CD4-positive, alpha-beta T cell treated with Interleukin-17A for 1 hour (primary cell): ENCODE measurements around the gene ACKR1.

ENCODE experiments used
- DNase-seq: peaks from one replicate; pipeline ENCODE4 v3.0.0-alpha.2; 2020

Gene ACKR1

DNA sequence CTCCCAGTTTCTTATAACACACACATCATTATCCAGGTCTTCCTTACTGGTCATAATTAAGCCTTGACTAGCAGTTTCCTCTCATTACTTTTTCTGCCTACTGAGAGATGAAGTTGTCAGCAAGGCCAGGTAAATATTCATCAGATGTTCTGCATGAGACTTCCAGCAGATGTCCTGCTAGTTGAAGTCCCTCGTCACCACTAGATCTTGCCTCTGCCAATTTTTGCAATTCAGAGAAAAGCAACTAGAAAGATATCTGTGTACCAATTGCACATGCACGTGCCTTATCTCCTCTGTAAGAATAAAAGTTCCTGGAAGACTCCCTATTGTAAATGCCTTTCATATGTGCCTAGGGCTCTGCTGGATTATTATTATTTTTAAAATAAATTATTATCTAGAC, 18.3 kb downstream of the ACKR1 start:
- no peak for DNase-seq

DNA sequence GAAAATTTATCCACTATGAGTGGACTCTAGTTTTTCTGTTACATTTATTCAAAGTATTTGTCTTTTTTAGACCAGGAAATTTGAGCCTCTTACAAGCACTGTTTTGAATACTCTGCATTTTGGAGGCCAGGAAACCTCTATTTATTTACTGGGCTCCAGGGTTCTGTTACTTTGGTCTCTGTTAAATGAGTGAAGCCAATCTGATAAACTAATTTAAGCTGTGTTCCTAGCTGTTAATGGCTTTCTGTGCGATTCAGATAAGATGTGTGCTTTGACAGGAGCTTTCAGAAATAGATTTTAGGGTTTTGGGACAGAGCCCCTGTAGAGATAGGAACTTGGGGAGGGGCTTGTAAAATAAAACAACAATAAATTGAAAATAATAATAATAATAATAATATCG, 23.9 kb downstream of the ACKR1 start:
- no peak for DNase-seq

DNA sequence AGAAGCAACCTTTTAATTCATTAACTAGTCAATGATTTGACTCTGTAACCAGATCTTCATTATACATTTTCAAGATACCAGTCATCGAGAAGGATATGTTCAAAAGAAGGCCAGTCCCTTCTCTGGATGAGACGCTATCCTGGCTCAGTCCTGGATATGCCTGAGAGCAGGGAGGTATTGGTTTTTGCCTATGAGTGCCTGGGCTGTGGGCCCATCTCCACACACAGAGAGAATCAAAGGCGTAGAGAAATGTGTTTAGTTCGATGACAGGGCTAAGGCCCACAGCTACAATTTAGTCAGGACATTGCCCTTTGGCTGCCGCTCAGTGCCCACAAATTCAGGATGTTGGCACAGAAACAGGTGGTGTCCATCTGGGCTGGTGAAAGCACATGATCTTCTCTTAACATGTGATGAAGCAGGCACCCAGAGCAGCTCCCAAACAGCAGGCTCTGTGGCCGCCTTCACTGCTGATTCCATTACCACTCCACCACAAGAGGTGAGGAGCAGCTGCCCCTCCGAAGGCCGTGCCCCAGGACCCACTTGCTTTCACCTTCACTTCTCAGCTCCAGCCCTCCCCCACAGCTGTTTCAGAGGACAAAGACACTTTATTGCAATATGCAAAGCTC, 24.7 kb downstream of the ACKR1 start:
- DNase-seq, result no peak

DNA sequence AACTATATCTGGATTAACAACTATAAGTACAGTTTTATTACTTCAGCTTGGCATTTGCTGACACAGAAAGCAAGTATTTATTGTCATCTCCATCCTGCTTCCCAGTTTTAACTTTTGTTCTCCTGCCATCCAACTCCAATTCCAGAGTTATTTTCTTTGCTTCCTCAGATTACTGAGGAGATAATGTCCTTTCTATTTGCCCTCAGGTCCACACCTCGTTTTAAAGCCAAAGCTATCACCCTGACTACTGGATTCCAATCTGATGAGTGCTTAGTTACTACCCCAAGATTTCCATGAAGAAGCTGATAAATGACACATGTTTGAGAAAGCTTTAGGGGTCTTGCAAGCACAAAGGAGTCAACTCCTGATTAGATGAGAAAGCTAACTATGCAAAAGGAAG, 25.2 kb downstream of the ACKR1 start:
- DNase-seq, result no peak

DNA sequence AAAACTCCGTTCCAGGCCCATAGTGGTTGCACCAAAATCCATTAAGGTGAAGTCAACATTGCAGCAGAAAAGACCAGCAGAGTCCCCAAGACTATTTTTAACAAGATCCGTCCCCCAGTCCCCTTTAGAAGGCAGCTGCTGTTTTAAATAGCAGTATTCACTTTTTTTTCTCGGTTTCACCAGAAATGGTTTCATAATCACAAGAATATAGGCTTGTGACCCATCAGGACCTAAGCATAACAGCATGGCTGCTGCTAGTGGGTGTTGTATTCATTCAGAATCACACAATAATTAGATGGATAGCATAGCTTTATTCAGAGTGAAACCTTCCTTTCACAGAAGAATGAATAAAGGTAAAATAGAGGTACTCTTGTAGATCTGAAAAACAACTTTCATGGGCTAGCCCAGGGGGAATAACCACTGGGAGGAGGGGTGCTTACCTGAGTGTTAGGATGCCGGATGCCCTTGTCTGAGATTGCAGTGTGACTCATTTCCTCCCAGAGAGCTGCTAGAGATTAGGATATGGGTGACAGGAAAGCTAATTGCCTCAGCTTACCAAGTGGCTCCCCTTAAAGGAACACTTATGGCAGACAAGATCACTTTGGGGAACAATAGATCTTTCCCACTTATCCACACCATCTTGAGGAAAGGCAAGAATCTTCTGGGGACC, 35.0 kb downstream of the ACKR1 start:
- no peak for DNase-seq

DNA sequence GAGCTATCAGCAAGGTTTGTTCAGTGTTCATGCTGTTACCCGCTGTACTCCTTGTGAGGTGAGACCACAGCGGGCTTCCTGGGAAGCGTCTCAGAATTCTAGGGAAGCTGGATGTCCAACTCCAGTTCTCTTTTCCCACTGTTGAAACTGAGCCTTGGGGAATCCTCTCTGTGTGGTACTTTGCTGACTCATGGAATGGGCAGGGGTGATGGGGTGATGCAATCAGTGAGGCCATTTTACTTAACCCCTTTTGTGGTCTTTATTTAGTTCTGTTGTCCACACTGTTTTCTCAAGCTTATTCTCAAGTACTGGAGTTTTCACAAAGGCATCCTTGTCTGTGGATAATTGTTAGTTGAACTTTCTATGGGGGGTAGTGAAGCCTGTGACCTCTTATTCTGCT, 42.6 kb downstream of the ACKR1 start:
- no peak for DNase-seq

DNA sequence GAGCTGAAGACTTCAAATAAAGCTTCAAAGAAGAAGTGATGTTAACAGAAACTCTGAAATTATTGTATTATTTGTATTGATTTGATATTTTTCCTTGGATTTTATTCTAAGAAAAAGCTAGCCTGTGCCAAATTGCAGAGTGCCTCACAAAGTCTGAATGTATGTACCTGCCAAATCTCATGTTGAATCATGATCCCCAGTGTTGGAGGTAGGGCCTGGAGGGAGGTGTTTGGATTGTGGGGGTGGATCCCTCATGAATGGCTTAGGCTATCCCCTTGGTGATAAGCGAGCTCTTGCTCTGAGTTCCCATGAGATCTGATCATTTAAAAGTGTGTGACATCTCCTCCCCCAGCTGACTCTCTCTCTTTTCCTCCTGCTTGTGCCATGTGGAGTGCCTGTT, 43.6 kb downstream of the ACKR1 start:
- no peak for DNase-seq

DNA sequence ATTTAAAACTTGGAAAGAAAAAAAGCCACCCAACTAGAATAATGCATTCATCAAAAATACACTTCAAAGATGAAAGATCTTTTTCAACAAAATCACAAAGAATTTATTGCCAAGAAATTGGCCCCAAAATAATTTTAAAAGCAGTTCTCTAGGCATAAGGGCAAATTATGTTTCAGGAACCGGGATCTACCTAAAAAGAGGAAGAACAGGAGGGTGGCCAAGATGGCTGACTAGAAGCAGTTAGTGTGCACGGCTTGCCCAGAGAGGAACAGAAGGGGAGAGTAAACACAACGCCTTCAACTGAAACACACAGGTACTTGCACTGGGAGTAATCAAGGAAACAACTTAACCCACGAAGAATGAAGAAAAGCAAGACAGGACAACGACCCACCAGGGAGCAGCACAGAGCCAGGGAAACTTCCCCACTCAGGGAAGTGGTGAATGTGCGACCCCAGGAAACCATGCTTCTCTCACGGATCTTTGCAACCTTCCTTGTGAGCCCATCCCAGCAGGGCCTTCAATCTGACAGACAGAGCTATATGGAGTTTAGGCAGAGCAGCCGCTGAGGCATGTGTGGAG, 46.1 kb downstream of the ACKR1 start:
- DNase-seq, result no peak
